ENCODE results near the gene ATP8A1. TPM values are rescaled to one million over a fixed set of nuclear protein-coding genes. Genes with fewer than 3 reads are reported as not detected.

The ATP8A1 gene
- total RNA-seq, 1 experiment from 2014 or later: 6.8 TPM

- no peak for DNase-seq (ENCODE audit: extremely low read depth, low read depth)
These were observed 231.5 kb downstream of the ATP8A1 start for GRCh38 chr4:42425146-42426065.

DNA sequence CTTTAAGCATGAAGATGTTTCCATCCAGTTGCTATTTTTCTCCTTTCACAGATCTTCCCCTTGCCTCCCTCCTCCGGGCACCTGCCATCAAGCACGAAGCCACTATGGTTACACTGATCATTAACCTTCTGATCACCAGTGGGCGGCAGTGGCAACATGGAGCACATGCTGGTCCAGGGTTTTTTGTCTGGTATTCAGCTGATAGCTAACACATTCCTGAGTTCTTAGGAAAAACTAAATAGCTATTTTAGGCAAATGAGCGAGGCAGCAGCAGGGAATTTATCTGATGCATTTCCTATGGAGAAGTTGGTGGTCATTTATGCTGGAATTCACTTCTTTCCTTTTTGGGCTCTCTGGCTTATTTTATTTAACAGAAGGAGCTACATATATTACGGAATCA, 236.8 kb downstream of the ATP8A1 start:
- no peak for DNase-seq (ENCODE audit: extremely low read depth, low read depth)

DNA sequence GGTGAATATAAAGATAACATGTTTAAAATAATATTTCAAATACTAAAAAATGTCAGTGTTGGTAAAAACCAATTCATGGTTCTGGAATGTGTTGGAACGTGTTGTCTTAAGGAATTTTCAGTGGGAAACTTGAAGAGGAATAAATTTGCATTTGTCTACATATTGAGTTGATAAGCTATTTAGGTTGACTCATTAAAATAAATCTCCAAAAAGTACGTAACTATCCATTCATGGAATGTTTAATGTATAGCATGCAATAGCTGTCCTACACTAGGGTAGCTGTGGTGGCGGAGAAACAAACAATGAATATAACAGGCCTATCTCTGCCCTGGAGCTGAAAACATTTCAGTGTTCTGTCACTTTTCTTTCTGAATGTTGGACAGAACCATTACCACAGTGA, 239.4 kb downstream of the ATP8A1 start:
- no peak for DNase-seq (ENCODE audit: extremely low read depth, low read depth)

- DNase-seq (ENCODE audit: extremely low read depth, low read depth): no peak
These were observed 240.9 kb downstream of the ATP8A1 start for GRCh38 chr4:42416017-42416416.

- no peak for DNase-seq (ENCODE audit: extremely low read depth, low read depth)
These were observed 241.6 kb downstream of the ATP8A1 start for GRCh38 chr4:42415281-42415680.

DNA sequence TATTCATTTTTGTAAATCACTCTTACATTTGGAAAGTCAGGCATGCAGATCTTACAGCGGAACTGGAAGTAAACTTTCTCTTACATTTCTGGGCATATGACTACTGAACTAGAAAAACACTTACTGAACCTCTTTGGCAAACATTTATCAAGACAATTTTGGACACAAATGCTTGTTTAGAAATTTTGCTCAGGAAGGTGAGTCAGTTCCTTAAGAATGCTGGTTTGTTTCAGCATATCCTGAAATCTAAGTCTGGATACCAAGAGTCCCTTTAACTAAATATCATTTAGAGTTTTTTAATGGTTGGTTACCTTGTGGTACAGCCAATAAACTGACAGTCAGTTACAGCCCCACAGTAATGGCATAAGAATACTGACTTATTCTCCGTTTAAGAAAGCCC, 244.7 kb downstream of the ATP8A1 start:
- DNase-seq (ENCODE audit: extremely low read depth, low read depth): no peak

GRCh38 chr4:42411803-42412202, 245.1 kb downstream of the ATP8A1 start:
- no peak for DNase-seq (ENCODE audit: extremely low read depth, low read depth)

GRCh38 chr4:42410446-42410845, 246.5 kb downstream of the ATP8A1 start:
- DNase-seq (ENCODE audit: extremely low read depth, low read depth): no peak

- no peak for DNase-seq (ENCODE audit: extremely low read depth, low read depth)
These were observed 252.9 kb downstream of the ATP8A1 start for GRCh38 chr4:42404001-42404400.

GRCh38 chr4:42401171-42401570, 255.7 kb downstream of the ATP8A1 start:
- DNase-seq (ENCODE audit: extremely low read depth, low read depth): no peak

GRCh38 chr4:42399393-42399792, 257.5 kb downstream of the ATP8A1 start:
- no peak for DNase-seq (ENCODE audit: extremely low read depth, low read depth)

GRCh38 chr4:42398871-42399331, 258.0 kb downstream of the ATP8A1 start:
- no peak for DNase-seq (ENCODE audit: extremely low read depth, low read depth)

DNA sequence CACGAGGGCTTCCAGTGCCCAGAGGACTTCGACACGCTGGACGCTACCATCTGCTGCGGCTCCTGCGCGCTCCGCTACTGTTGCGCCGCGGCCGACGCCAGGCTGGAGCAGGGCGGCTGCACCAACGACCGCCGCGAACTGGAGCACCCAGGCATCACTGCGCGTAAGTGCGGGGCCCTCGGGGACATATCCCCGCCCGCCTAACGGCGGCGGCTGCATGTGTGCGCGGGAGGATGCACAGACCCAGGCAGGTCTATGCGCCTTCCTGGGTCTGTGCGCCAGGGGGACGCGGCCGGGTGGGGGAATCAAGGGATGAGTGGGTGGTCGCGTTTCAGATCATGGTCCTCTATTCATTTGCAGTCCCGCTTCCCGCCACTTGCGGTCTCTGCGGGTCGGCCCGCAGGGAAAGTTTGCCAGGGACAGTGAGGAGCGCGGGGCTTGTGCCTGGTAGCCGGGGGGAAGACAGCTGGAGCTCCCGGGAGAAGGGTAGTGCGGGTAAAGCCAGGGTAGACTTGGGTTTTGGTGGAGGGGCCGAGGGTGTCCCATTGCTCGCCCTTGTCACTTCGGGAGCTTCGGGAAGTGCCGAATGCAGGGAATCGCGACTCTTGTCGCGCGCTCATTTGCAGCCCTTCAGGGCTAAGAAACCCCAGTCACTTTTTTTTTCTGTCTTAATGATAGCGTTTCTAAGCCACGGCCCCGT, 258.6 kb downstream of the ATP8A1 start:
- no peak for DNase-seq (ENCODE audit: extremely low read depth, low read depth)

DNA sequence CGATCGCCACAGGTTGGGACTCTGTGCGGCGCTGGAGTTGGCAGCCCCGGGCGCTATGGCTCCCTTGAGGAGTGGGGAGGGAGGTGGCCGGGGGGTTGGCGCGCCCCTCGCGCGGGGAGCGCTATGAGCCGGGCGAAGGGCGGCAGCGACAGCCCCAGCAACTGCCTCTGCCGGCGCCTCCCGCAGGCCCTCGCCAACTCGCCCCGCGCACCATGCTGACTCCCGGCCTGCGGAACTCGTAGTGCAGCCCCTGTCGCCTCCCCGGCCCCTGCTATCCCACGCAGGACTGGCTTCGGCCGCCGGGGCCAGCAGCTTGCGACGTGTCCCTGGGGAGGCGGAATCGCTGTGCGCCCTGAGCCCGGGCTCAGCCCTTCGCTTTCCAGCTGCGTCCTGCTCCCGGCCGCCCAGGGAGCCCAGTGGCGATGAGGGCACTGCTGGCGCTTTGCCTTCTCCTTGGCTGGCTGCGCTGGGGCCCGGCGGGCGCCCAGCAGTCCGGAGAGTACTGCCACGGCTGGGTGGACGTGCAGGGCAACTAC, 259.2 kb downstream of the ATP8A1 start:
- DNase-seq (ENCODE audit: extremely low read depth, low read depth): no peak

DNA sequence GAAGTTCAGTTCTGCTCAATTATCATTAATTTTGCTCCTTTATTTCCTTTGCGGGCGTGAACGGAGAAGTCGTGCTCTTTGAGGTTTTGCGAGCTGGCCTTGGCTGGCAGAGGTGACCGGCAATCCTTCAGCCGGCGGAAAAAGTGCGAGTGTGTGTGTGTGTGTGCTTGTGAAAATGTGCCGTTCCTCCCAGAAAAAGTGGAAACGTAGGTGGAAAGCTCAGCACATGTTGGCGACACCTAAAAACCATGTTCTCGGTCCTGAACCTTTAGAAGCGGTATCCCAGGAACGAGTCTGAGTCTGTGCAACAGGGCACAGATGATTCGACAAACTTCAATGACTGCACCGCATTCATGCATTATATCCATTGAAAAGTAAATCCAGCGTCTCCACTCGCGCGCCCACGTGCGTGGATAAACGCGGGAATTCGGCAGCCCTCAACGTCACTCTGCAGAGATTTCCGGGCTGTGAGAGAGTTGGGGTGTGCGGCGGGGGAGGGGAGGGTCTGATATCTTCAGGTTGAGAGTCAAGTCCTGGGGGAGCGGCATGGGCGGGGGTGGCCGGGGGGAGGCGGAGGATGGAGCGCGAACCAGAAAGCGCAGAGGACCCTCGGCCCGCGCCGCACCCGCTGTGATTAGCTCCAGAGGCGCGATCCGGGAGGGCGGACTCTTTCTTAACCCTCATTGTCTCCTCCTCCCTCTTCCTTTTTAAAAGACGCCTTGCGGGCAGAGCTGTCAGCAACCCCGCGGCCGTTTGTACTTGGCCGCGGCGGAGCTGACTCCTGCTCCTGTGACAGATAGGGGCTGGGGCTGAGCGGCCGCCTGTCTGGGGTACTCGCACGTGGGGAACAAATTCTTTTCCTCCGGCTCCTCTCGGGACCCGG, 259.9 kb downstream of the ATP8A1 start, which contains the start of gene SHISA3:
Gene SHISA3 (plus strand): TSS at position 737 of the 883 bp plus-strand sequence. CDS start 569 bp downstream, outside the sequence.
- DNase-seq (ENCODE audit: extremely low read depth, low read depth): no peak

GRCh38 chr4:42396361-42396751, 260.5 kb downstream of the ATP8A1 start:
- no peak for DNase-seq (ENCODE audit: extremely low read depth, low read depth)

GRCh38 chr4:42395595-42395994, 261.3 kb downstream of the ATP8A1 start:
- no peak for DNase-seq (ENCODE audit: extremely low read depth, low read depth)

DNA sequence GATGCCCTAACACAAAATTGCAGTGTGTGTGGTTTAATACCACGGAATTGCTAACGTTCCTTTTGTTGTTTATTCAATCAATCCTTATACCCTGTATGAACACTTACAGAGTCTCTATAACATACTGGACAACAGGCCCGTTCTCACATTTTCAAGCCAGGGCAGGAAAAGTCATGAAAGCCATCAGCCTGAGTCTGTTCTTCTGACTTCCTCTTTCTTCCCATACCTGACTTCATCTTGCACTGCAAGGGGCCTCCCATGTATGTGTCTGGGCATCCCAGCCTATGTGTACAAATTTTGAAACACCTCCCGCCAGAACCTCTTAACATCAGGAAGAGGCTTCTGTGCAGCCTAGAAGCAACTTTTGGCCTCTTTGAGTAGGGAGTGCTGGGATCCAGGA, 264.5 kb downstream of the ATP8A1 start:
- no peak for DNase-seq (ENCODE audit: extremely low read depth, low read depth)

DNA sequence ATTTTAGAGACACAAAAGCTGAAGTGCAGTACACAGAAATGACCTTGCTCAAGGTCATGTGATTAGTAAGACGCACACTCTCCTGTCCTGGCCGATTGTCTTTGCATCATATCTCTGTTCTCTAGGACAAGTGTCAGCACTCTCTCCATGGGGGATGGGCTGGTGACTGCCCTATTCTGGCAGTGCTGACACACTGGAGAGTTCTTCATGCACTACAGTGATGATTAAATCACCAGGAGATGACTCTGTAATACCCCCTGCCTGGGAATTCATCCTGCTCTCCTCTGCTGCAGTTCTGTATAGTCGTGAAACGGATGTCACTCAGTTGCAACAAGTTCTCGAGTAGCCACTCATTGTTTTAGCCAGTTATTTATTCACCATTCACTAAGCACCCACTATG, 264.9 kb downstream of the ATP8A1 start:
- DNase-seq (ENCODE audit: extremely low read depth, low read depth): no peak

DNA sequence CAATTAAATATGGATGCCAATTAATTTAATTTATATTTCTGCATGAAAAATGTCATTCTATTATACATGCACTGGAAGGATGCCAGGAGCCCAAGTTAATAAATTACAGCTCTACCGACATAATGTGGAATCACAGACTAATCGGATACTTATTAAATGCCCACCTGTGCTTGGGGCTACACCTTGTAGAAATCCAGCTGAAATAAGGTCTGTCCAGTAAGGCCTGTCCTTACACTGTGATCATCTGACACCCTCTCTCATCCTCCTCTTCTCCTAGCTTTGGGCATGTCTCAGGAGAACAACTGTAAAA, 265.6 kb downstream of the ATP8A1 start:
- DNase-seq (ENCODE audit: extremely low read depth, low read depth): no peak

All from NCI-H460 (cell line).